Stimulated activated memory B cell treated with anti-CD40 and anti-IgM and Interleukin-4, amounts not matched to agents 10 μg/mL and 1 μg/mL and 100 μg/mL, for 72 hours (primary cell): ENCODE data around the gene TOMM20.
A peak's percentile ranks its signal among the peaks of the same experiment; 100 is the strongest.
"Not testable (repeated sequence)": the region's sequence is repeated elsewhere in the genome, so short reads cannot be mapped to it uniquely, and the experiment has no call there.

Experiments
- ATAC-seq: fragments of 150-1000 bp; cut with Tn5 transposase; 2 replicates; pipeline ENCODE4 v1.10.0; 2021
- H3K27ac Mint-ChIP-seq: one replicate; pipeline ENCODE4 v1.8.0; 2022; ENCODE audit warnings: mild to moderate bottlenecking, mixed read lengths
- H3K27me3 Mint-ChIP-seq: one replicate; pipeline ENCODE4 v1.8.0; 2022; ENCODE audit warnings: mixed read lengths
- H3K36me3 Mint-ChIP-seq: one replicate; pipeline ENCODE4 v1.8.0; 2022; ENCODE audit warnings: mixed read lengths
- H3K4me1 Mint-ChIP-seq: one replicate; pipeline ENCODE4 v1.8.0; 2022; ENCODE audit warnings: mixed read lengths
- H3K4me3 Mint-ChIP-seq: one replicate; pipeline ENCODE4 v1.8.0; 2022; ENCODE audit warnings: mild to moderate bottlenecking, moderate library complexity, mixed read lengths
- H3K9me3 Mint-ChIP-seq: one replicate; pipeline ENCODE4 v1.8.0; 2022; ENCODE audit warnings: mixed read lengths

TOMM20 gene

DNA sequence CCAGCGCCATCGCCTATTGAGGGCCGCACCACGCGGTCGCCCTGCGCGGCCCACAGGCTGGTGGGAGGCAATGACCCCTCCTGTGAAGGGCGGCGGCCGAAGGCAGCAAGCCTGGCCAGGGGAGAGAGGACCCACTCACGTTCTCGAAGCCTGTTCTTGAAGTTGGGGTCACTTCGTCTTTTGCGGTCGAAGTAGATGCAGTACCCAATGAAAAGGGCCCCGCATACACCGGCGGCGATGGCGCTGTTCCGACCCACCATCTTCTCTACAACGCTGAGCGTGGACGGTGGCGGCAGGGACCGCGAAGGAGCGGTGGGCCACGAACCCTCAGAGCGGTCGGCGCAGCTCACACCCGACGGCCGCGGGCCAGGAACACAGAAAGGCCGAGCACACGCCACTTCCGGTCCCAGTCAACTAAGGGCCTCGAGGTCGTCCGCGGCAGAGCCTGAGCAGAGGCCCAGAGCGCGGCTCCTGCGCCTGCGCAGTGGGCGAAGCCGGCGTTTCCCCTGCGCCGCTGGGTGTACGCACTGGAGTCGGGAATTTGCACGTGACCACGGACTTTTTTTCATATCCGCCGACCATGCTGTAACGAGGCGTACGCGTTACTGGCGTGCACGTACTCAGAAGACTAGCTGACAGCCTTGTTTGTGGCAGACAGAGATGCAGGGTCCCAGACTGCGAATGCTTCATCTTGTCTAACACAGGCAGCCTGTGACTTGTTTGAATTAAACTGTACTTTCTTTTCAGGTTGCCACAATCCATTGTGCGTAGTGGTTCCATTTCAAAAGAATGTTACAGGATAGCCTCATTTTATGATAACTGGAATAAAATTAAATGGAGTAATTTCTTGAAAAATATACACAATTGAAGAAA, at the start of gene TOMM20:
TSS of gene TOMM20 (minus strand) at position 382 of the 873 bp plus-strand sequence. CDS start at position 260, 122 bp downstream.
- Mint-ChIP-seq H3K4me1 (peaks cover 43% of the 10 kb centered on the region), H3K4me3 (peak within 1 kb of the TSS; percentile 98), H3K27ac (peak within 1 kb of the TSS; percentile 95), H3K27me3 (no peaks in the 10 kb centered on the region), H3K36me3 (peaks cover 33% of the 10 kb centered on the region), H3K9me3 (no peaks in the 10 kb centered on the region)
- ATAC-seq, result peak; percentile 97

DNA sequence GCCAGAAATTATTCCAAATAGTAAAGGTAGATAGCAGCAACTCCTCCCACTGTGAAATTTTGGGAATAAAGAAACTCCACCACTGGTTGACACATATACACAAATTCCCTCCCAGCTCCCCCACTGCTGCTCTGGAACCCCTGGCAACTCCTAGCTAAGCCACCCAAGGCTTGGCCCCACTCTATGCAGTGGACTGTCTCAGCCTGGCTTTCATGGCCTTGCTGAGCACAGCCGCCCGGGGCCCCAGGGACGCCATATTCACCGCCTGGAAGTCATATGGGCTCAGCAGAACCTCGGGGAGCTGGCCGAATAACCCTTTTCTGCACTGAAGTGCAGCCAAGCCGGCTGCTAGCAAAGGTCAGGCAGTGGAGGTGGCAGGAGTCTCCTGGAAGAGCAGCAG, 47.8 kb upstream of the TOMM20 start:
- Mint-ChIP-seq H3K4me3 (no peak overlapping the region), H3K27me3 (no peaks in the 10 kb centered on the region), H3K27ac (no peak overlapping the region), H3K9me3 (no peaks in the 10 kb centered on the region), H3K4me1 (no peaks in the 10 kb centered on the region), H3K36me3 (peaks cover 51% of the 10 kb centered on the region)
- no peak for ATAC-seq

GRCh38 chr1:235169986-235170385, 41.3 kb upstream of the TOMM20 start:
- Mint-ChIP-seq H3K27me3 (no peaks in the 10 kb centered on the region), H3K27ac (no peak overlapping the region), H3K36me3 (peaks cover 37% of the 10 kb centered on the region), H3K4me3 (no peak overlapping the region), H3K4me1 (no peaks in the 10 kb centered on the region), H3K9me3 (no peaks in the 10 kb centered on the region)
- ATAC-seq, result no peak

DNA sequence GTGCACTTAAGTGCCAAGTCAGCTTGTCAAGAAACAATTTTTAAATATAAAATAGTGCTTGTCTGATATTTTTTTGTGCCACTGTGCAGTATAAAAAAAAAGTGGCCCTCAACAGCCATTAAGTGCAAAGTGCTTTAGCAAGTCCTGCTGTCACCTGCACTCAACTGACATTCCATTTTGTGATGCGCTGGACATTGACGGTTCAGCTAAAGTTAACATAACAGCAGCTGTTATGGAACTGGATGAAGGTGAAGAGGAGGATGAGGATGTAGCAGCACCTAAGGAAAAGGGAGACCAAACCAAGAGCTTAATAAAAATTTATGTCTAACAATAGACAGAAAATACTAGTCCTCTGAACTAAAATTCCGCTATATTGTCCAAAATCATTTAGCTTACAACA, 39.7 kb upstream of the TOMM20 start:
- H3K27ac Mint-ChIP-seq, result no peak overlapping the region
- peaks cover 29% of the 10 kb centered on the region for H3K36me3 Mint-ChIP-seq
- no peaks in the 10 kb centered on the region for H3K27me3 Mint-ChIP-seq
- no peaks in the 10 kb centered on the region for H3K9me3 Mint-ChIP-seq
- no peak overlapping the region for H3K4me3 Mint-ChIP-seq
- no peaks in the 10 kb centered on the region for H3K4me1 Mint-ChIP-seq
- ATAC-seq, result no peak

DNA sequence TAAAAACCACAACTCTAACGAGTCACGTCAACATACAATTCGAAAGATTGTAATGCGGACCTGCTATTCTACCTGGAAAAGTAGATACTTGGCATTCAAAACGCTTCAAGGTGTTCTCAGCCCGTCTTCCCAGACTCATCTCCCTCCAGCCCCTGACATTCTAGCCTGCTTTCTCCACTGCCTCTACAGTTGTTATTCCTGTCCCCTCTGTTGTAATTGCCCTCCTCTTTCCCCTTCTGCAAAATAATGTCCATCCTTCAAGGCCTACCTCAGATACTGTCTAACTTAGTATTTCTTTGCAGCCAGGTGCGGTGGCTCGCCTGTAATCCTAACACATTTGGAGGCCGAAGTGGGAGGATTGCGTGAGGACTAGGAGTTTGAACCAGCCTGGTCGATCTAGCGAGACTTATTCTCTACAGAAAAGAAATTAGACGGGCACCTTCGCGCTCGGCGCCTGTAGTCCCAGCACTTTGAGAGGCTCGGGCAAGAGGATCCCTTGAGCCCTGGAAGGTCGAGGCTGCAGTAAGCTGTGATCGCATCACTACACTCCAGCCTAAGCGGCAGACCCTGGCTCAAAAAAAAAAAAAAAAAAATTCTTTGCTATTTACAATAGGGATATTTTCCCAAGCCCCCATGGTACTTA, 33.2 kb upstream of the TOMM20 start:
- H3K36me3 Mint-ChIP-seq, result peaks cover 8% of the 10 kb centered on the region
- H3K27ac Mint-ChIP-seq, result peak overlapping the region; percentile 96
- ATAC-seq, result no peak
- peaks cover 19% of the 10 kb centered on the region for H3K4me1 Mint-ChIP-seq
- H3K9me3 Mint-ChIP-seq, result no peaks in the 10 kb centered on the region
- peak overlapping the region; percentile 87 for H3K4me3 Mint-ChIP-seq
- H3K27me3 Mint-ChIP-seq, result no peaks in the 10 kb centered on the region

- H3K27me3 Mint-ChIP-seq, result no peaks in the 10 kb centered on the region
- H3K27ac Mint-ChIP-seq, result peak within 1 kb of the TSS; percentile 96
- peaks cover 19% of the 10 kb centered on the region for H3K4me1 Mint-ChIP-seq
- peak within 1 kb of the TSS; percentile 87 for H3K4me3 Mint-ChIP-seq
- H3K9me3 Mint-ChIP-seq, result no peaks in the 10 kb centered on the region
- peaks cover 8% of the 10 kb centered on the region for H3K36me3 Mint-ChIP-seq
- ATAC-seq, result peak; percentile 97
Measured at GRCh38 chr1:235160957-235161684, 32.5 kb upstream of the TOMM20 start, which contains the start of gene RBM34. TSS of gene RBM34 (minus strand) at chr1:235161250. CDS start at chr1:235161226, 24 bp downstream.

GRCh38 chr1:235160383-235160956, 31.8 kb upstream of the TOMM20 start:
- no peaks in the 10 kb centered on the region for H3K9me3 Mint-ChIP-seq

GRCh38 chr1:235159930-235160329, 31.3 kb upstream of the TOMM20 start:
- peak overlapping the region; percentile 96 for H3K27ac Mint-ChIP-seq
- H3K27me3 Mint-ChIP-seq, H3K36me3 Mint-ChIP-seq, ATAC-seq, H3K9me3 Mint-ChIP-seq: not testable (repeated sequence)
- peaks cover 19% of the 10 kb centered on the region for H3K4me1 Mint-ChIP-seq
- H3K4me3 Mint-ChIP-seq, result peak overlapping the region; percentile 87

More at GRCh38 chr1:235160383-235160956, 31.8 kb upstream of the TOMM20 start:
- ATAC-seq, result peak; percentile 75
- H3K27me3 Mint-ChIP-seq, result no peaks in the 10 kb centered on the region
- peak overlapping the region; percentile 96 for H3K27ac Mint-ChIP-seq
- H3K36me3 Mint-ChIP-seq, result peaks cover 8% of the 10 kb centered on the region
- peak overlapping the region; percentile 87 for H3K4me3 Mint-ChIP-seq
- peaks cover 19% of the 10 kb centered on the region for H3K4me1 Mint-ChIP-seq

DNA sequence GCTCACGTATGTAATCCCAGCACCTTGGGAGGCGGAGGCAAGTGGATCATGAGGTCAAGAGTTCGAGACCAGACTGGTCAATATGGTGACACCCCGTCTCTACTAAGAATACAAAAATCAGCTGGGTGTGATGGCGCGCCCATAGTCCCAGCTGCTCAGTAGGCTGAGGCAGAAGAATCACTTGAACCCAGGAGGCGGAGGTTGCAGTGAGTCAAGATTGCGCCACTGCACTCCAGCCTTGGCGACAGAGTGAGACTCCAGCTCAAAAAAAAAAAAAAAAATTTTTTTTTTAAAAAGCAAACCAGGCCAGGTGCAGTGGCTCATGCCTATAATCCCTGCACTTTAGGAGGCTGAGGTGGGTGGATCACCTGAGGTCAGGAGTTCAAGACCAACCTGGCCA, 30.6 kb upstream of the TOMM20 start:
- not testable (repeated sequence) for H3K36me3 Mint-ChIP-seq, H3K9me3 Mint-ChIP-seq, H3K27ac Mint-ChIP-seq, H3K27me3 Mint-ChIP-seq, ATAC-seq
- H3K4me1 Mint-ChIP-seq, result peaks cover 19% of the 10 kb centered on the region
- peak overlapping the region; percentile 87 for H3K4me3 Mint-ChIP-seq

- Mint-ChIP-seq H3K9me3 (no peaks in the 10 kb centered on the region), H3K27me3 (no peaks in the 10 kb centered on the region), H3K27ac (no peak overlapping the region), H3K4me1 (peaks cover 19% of the 10 kb centered on the region), H3K36me3 (peaks cover 13% of the 10 kb centered on the region), H3K4me3 (no peak overlapping the region)
- no peak for ATAC-seq
Measured at GRCh38 chr1:235158680-235159079, 30.0 kb upstream of the TOMM20 start.

GRCh38 chr1:235157150-235157549, 28.5 kb upstream of the TOMM20 start:
- Mint-ChIP-seq H3K4me1 (peaks cover 19% of the 10 kb centered on the region), H3K27ac (no peak overlapping the region), H3K27me3 (no peaks in the 10 kb centered on the region), H3K9me3 (no peaks in the 10 kb centered on the region), H3K4me3 (no peak overlapping the region), H3K36me3 (peaks cover 17% of the 10 kb centered on the region)
- ATAC-seq, result no peak

DNA sequence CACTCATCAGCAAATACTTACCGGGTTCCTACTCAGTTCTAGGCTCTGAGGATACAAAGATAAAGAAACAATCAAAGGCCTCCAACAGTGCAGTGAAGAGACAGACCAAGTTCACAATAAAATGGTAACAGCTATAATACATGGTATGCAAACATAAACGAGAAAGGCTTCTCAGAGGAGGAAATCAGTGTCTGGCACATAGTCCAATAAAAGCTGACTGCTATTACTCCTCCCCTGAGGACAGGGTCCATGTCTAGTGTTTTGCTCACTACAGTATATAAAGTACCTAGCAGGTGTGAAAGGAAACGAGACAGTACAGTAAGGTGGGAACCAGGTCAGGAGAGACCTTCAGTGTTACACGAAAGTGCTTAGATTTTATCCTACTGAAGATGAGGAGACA, 28.1 kb upstream of the TOMM20 start:
- Mint-ChIP-seq H3K27ac (no peak overlapping the region), H3K4me3 (no peak overlapping the region), H3K4me1 (peaks cover 16% of the 10 kb centered on the region), H3K27me3 (no peaks in the 10 kb centered on the region), H3K36me3 (peaks cover 17% of the 10 kb centered on the region), H3K9me3 (no peaks in the 10 kb centered on the region)
- ATAC-seq, result no peak

- no peak for ATAC-seq
- no peaks in the 10 kb centered on the region for H3K27me3 Mint-ChIP-seq
- H3K27ac Mint-ChIP-seq, result no peak overlapping the region
- no peak overlapping the region for H3K4me3 Mint-ChIP-seq
- H3K4me1 Mint-ChIP-seq, result peaks cover 16% of the 10 kb centered on the region
- H3K36me3 Mint-ChIP-seq, result peaks cover 20% of the 10 kb centered on the region
- H3K9me3 Mint-ChIP-seq, result no peaks in the 10 kb centered on the region
Measured at GRCh38 chr1:235156265-235156664, 27.6 kb upstream of the TOMM20 start.

GRCh38 chr1:235152235-235152634, 23.6 kb upstream of the TOMM20 start:
- Mint-ChIP-seq H3K4me3 (no peak overlapping the region), H3K9me3 (no peaks in the 10 kb centered on the region), H3K27ac (no peak overlapping the region), H3K36me3 (peaks cover 34% of the 10 kb centered on the region), H3K4me1 (peaks cover 15% of the 10 kb centered on the region), H3K27me3 (no peaks in the 10 kb centered on the region)
- no peak for ATAC-seq

GRCh38 chr1:235151033-235151432, 22.4 kb upstream of the TOMM20 start:
- peaks cover 18% of the 10 kb centered on the region for H3K4me1 Mint-ChIP-seq
- no peak for ATAC-seq

More at GRCh38 chr1:235151033-235151432, 22.4 kb upstream of the TOMM20 start:
- Mint-ChIP-seq H3K9me3 (no peaks in the 10 kb centered on the region), H3K4me3 (no peak overlapping the region), H3K27me3 (no peaks in the 10 kb centered on the region), H3K36me3 (peaks cover 38% of the 10 kb centered on the region), H3K27ac (peak overlapping the region; percentile 15)
